Measurements from ENCODE around the gene ANKRD13C. TPM values are rescaled to one million over a fixed set of nuclear protein-coding genes. Genes with fewer than 3 reads are reported as not detected.

ANKRD13C gene
- total RNA-seq, 2 donors from 2014 or later, result 8.1 to 11.4 TPM

DNA sequence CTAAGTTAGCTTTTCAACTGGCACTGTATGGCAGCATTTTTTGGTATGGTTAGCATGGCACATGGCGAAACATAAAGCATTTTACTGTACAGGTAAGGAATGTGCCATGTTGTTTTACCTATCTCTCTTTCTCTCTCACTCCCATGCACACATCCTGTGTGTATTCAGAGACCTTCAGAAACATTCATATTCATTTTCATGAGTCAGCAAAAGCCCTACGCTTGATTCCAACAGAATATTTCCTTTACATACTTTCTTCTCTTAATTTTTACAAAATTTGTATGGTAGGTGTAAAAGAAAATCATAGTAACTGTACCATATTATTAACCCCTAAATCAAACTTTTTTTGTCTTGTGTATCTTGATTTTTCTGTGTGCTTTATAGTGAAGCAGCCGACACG lies 123.0 kb downstream of the ANKRD13C start:
- H3K9me3 ChIP-seq, result no peaks in the 10 kb centered on the region
- H3K36me3 ChIP-seq, result peaks cover 80% of the 10 kb centered on the region
- no peaks in the 10 kb centered on the region for H3K27me3 ChIP-seq
- TF ChIP-seq, protein P1, sequence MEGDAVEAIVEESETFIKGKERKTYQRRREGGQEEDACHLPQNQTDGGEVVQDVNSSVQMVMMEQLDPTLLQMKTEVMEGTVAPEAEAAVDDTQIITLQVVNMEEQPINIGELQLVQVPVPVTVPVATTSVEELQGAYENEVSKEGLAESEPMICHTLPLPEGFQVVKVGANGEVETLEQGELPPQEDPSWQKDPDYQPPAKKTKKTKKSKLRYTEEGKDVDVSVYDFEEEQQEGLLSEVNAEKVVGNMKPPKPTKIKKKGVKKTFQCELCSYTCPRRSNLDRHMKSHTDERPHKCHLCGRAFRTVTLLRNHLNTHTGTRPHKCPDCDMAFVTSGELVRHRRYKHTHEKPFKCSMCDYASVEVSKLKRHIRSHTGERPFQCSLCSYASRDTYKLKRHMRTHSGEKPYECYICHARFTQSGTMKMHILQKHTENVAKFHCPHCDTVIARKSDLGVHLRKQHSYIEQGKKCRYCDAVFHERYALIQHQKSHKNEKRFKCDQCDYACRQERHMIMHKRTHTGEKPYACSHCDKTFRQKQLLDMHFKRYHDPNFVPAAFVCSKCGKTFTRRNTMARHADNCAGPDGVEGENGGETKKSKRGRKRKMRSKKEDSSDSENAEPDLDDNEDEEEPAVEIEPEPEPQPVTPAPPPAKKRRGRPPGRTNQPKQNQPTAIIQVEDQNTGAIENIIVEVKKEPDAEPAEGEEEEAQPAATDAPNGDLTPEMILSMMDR (IDR thresholded peaks at IDR 0.05), result no peak
- no peak overlapping the region for H3K4me3 ChIP-seq
- peaks cover 0 to 16% of the 10 kb centered on the region in 2 donors for H3K4me1 ChIP-seq
- no peak overlapping the region for H3K27ac ChIP-seq
- DNase-seq (ENCODE audit: low spot score), result no peak

DNA sequence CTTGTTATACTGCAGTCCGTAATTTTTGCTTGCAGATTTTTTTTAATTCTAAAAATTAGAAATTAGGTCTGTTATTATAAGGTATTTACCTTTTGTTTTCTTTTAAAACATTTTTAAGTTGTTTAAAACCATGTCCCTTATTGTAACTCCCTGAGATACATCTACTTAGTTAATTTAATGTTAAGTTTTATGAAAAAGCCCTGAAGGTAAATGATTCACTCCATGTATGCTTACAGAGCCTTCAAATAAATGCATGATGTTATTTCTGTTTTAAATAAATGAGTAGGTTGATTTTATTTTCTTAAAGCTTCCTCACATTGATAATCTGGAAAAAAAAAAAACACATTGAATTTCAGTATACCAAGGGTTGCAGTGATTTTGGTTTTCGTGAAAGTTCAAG lies 125.9 kb downstream of the ANKRD13C start:
- Histone ChIP-seq H3K27me3 (no peaks in the 10 kb centered on the region), H3K36me3 (peaks cover 63% of the 10 kb centered on the region), H3K27ac (no peak overlapping the region), H3K4me1 (peaks cover 0 to 40% of the 10 kb centered on the region in 2 donors), H3K4me3 (no peak overlapping the region), H3K9me3 (no peaks in the 10 kb centered on the region)
- TF ChIP-seq, protein P1 (IDR thresholded peaks at IDR 0.05), result no peak
- DNase-seq (ENCODE audit: low spot score), result no peak

DNA sequence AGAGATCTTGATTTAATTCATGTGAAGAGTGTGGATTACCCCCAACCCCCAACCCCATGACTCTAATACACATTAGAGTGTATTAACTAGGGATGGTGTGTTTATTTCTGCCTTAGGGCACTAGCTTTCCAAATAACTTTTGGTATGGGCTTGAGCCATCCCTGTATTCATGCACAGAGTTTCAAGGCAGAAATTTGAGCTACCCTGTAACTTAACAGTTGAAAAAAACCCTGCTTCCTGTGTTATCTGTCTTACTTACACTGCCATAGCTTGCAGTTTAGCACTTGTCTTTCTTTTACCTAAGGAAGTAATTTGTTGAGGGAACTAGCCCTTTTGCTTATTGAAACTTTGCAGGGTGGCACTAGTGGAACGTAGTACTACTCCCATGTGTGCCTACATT lies 127.1 kb downstream of the ANKRD13C start:
- Histone ChIP-seq H3K4me1 (peaks cover 0 to 52% of the 10 kb centered on the region in 2 donors), H3K9me3 (no peaks in the 10 kb centered on the region), H3K36me3 (peaks cover 53% of the 10 kb centered on the region), H3K27ac (no peak overlapping the region), H3K27me3 (no peaks in the 10 kb centered on the region), H3K4me3 (no peak overlapping the region)
- TF ChIP-seq, protein P1 (IDR thresholded peaks at IDR 0.05), result no peak
- DNase-seq (ENCODE audit: low spot score), result no peak

DNA sequence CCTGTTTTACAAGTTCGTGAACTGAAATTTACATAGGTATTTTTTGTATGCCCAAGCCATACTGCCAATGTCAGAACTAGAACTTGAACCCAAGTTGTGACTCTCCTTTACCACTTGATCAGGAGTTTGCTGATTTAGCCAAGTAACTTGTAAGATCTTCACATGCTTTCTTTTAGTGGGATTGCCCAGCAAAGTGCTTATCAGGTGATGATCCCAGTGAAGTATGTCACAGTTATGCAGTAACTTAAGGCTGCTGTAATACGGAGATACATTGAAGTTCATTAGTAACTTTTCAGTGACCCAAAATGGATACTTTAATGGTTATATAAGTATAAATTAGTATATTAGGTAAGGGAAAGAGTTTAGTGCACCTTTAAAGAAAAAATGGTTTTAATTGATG lies 129.6 kb downstream of the ANKRD13C start:
- no peaks in the 10 kb centered on the region for H3K9me3 ChIP-seq
- H3K4me1 ChIP-seq, result peaks cover 0 to 69% of the 10 kb centered on the region in 2 donors
- TF ChIP-seq, protein P1 (IDR thresholded peaks at IDR 0.05), result no peak
- no peak overlapping the region for H3K4me3 ChIP-seq
- peaks cover 30% of the 10 kb centered on the region for H3K36me3 ChIP-seq
- no peak overlapping the region for H3K27ac ChIP-seq
- no peaks in the 10 kb centered on the region for H3K27me3 ChIP-seq
- DNase-seq (ENCODE audit: low spot score), result no peak

DNA sequence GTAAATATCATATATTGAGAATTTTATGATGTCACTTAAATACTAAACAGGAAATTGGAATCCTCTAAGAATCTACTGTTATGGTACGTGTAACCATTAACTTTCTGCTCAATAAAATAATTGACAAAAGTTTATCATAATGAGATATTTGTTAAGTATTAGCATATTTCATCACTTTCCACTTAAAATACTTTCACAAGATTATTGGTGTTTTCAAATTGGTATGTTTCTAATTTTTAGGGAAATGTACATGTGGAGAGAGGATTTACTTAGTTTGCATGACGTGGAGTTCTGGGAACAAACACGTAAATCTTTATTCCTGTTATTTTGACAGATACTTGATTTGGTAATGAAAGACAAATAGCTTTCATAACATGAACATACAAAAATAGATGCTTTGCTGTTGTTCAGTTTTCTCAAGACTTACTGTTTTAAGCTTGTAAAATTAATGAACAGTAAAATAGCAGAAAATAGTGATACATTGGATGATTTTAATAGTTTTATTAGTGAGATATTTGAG lies 131.7 kb downstream of the ANKRD13C start:
- H3K4me1 ChIP-seq, result peaks cover 0 to 66% of the 10 kb centered on the region in 2 donors
- TF ChIP-seq, protein P1 (IDR thresholded peaks at IDR 0.05), result no peak
- no peak for DNase-seq (ENCODE audit: low spot score)
- H3K4me3 ChIP-seq, result no peak overlapping the region
- H3K27me3 ChIP-seq, result no peaks in the 10 kb centered on the region
- peak overlapping the region in 1 of 2 donors; percentile 93 for H3K27ac ChIP-seq
- H3K36me3 ChIP-seq, result peaks cover 12% of the 10 kb centered on the region
- no peaks in the 10 kb centered on the region for H3K9me3 ChIP-seq
